OCI-LY1 (cell line): ENCODE measurements around the gene PILRA.

Source experiments
- EZH2 ChIP-seq: fragments of 200-600 bp; sonication (generic), shearing (Covaris generic); IDR thresholded peaks from 2 replicates; pipeline ENCODE4 v1.8.0; 2017; ENCODE audit warnings: borderline replicate concordance, mixed run types, mild to moderate bottlenecking, antibody characterized with exemption, low read length, moderate library complexity, mixed read lengths
- TF ChIP-seq, protein P1 (sequence below): fragments of 200-600 bp; sonication (generic), shearing (Covaris generic); IDR thresholded peaks from 2 replicates; pipeline ENCODE4 v1.5.1; 2017; ENCODE audit warnings: mild to moderate bottlenecking, antibody characterized with exemption, low read length, moderate library complexity, mixed read lengths

DNA sequence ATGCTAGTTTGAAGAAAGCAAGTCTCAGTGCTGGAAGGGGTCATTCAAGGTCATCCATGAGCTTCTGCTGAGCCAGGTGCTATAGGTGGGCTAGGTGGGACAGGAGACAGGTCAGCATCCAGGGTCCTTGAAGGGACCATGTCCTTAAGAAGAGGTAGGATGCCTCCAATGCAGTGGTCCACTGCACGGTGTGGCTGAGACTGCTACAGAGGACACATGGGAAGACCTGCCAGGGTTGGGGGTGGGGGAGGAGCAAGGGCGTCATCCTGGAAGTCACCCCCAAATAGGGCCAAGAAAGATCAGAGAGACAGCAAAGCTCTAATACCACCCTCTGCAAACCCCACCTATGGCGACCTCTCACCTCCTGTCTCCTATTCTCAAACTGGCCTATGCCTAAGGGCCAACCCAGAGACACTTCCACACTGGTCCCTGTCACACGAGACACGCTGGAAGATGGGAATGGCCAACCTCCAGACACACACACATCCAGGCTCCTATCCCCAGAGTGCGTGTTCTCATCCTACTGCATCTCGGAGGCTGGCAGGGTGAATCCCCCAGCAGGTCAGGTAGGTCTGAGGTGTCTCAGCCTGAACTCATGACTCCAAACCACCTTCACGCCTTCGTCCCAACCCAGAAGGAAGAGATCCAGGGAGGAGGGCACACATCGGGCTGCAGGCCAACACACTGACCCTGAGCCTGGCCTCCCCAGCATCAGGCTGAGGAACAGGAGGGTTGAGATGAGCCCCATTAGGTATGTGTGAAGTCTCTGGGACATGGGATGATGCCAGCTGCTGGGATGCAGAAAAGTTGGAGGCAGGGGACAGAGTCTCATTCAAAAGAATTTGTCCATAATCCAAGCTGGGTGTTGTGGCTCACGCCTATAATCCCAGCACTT lies 68.6 kb downstream of the PILRA start:
- TF ChIP-seq, protein P1, sequence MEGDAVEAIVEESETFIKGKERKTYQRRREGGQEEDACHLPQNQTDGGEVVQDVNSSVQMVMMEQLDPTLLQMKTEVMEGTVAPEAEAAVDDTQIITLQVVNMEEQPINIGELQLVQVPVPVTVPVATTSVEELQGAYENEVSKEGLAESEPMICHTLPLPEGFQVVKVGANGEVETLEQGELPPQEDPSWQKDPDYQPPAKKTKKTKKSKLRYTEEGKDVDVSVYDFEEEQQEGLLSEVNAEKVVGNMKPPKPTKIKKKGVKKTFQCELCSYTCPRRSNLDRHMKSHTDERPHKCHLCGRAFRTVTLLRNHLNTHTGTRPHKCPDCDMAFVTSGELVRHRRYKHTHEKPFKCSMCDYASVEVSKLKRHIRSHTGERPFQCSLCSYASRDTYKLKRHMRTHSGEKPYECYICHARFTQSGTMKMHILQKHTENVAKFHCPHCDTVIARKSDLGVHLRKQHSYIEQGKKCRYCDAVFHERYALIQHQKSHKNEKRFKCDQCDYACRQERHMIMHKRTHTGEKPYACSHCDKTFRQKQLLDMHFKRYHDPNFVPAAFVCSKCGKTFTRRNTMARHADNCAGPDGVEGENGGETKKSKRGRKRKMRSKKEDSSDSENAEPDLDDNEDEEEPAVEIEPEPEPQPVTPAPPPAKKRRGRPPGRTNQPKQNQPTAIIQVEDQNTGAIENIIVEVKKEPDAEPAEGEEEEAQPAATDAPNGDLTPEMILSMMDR, result no peak
- no peak for TF ChIP-seq EZH2
